Measurements from ENCODE around the gene MYO3A. TPM values are rescaled to one million over a fixed set of nuclear protein-coding genes. Genes with fewer than 3 reads are reported as not detected.
"Not testable (repeated sequence)": the region's sequence is repeated elsewhere in the genome, so short reads cannot be mapped to it uniquely, and the experiment has no call there.

MYO3A gene
- total RNA-seq, 3 donors from 2014 or later = 0.29 to 0.33 TPM; not detected in 1

GRCh38 chr10:26093229-26093628 lies 159.2 kb downstream of the MYO3A start:
- intact Hi-C loops (cut with DNase I; ENCODE audit: low total_unique reads) = no loop called here
- H3K36me3 ChIP-seq = no peaks in the 10 kb centered on the region
- TF ChIP-seq POLR2A (IDR thresholded peaks at IDR 0.05) (no peak), CTCF (IDR thresholded peaks at IDR 0.05) (no peak), POLR2AphosphoS5 (IDR thresholded peaks at IDR 0.05) (no peak)

GRCh38 chr10:26095781-26096180 lies 161.8 kb downstream of the MYO3A start:
- intact Hi-C loops (cut with DNase I; ENCODE audit: low total_unique reads) = no loop called here

More at GRCh38 chr10:26093229-26093628, 159.2 kb downstream of the MYO3A start:
- DNase-seq (ENCODE audit: low spot score in 2 of 2) = no peak
- no peak overlapping the region for H3K27ac ChIP-seq
- no peaks in the 10 kb centered on the region for H3K27me3 ChIP-seq
- no peaks in the 10 kb centered on the region for H3K4me1 ChIP-seq
- H3K4me3 ChIP-seq = no peak overlapping the region
- H3K9me3 ChIP-seq = no peaks in the 10 kb centered on the region

DNA sequence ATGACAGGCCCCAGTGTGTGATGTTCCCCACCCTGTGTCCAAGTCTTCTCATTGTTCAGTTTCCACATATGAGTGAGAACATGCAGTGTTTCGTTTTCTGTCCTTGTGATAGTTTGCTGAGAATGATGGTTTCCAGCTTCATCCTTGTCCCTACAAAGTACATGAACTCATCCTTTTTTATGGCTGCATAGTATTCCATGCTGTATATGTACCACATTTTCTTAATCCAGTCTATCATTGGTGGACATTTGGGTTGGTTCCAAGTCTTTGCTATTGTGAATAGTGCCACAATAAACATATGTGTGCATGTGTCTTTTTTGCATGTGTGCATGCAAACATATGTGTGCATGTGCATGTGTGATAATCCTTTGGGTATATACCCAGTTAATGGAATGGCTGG lies 163.5 kb downstream of the MYO3A start:
- H3K27me3 ChIP-seq; H3K27ac ChIP-seq; H3K4me3 ChIP-seq; DNase-seq (ENCODE audit: low spot score in 2 of 2); H3K9me3 ChIP-seq; H3K4me1 ChIP-seq; H3K36me3 ChIP-seq; intact Hi-C loops (cut with DNase I; ENCODE audit: low total_unique reads): not testable (repeated sequence)

More at GRCh38 chr10:26095781-26096180, 161.8 kb downstream of the MYO3A start:
- H3K36me3 ChIP-seq = no peaks in the 10 kb centered on the region
- H3K27me3 ChIP-seq = no peaks in the 10 kb centered on the region
- no peaks in the 10 kb centered on the region for H3K4me1 ChIP-seq
- H3K27ac ChIP-seq = no peak overlapping the region
- H3K4me3 ChIP-seq = no peak overlapping the region
- TF ChIP-seq POLR2AphosphoS5 (IDR thresholded peaks at IDR 0.05) (no peak), CTCF (IDR thresholded peaks at IDR 0.05) (no peak), POLR2A (IDR thresholded peaks at IDR 0.05) (no peak)
- no peak for DNase-seq (ENCODE audit: low spot score in 2 of 2)
- H3K9me3 ChIP-seq = peaks cover 0 to 3% of the 10 kb centered on the region in 2 donors

DNA sequence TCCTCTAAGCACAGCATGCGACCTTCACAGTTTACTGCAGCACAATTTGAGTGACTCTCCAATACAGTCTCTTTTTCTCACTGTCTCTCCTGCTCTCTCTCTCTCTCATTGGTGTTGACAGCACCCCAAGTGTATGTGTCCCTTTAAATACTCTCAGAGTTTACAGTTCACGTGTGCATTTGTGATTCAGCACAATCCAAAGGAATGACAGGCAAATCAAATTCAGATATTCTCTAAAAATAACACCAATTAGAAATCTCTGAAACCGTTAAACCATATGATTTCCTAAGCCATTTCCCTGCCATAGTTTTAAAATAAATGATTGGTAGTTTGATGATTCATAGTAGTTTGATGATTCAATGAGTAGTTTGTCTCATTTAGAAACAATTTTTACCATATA lies 178.5 kb downstream of the MYO3A start:
- no peaks in the 10 kb centered on the region for H3K9me3 ChIP-seq
- intact Hi-C loops (cut with DNase I; ENCODE audit: low total_unique reads) = no loop called here
- no peak overlapping the region for H3K4me3 ChIP-seq
- H3K27ac ChIP-seq = no peak overlapping the region
- no peak for DNase-seq (ENCODE audit: low spot score in 2 of 2)
- TF ChIP-seq POLR2A (IDR thresholded peaks at IDR 0.05) (no peak), CTCF (IDR thresholded peaks at IDR 0.05) (no peak), POLR2AphosphoS5 (IDR thresholded peaks at IDR 0.05) (no peak)
- H3K4me1 ChIP-seq = no peaks in the 10 kb centered on the region
- H3K27me3 ChIP-seq = no peaks in the 10 kb centered on the region
- H3K36me3 ChIP-seq = no peaks in the 10 kb centered on the region

DNA sequence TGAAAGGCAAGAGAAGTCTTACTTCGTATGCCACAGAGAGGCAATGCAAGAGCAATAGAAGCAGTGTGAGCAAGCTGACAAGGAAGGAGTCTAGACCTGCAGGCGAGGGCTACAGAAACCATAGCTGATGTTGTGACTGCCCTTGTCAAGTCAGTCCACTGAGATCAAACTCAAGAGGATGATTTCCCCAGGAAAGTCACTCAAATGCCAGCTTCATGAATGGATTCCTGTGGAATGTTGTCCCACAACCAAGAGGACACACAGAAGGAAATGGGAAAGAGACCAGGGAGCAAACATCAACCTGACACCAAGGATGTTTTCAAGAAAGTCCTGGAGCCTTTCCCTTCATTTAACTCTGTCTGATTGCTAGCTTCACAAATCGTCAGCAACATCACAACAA lies 204.6 kb downstream of the MYO3A start:
- intact Hi-C loops (cut with DNase I; ENCODE audit: low total_unique reads) = no loop called here
- Histone ChIP-seq H3K27me3 (no peaks in the 10 kb centered on the region), H3K9me3 (peaks cover 0 to 5% of the 10 kb centered on the region in 2 donors), H3K4me3 (no peak overlapping the region), H3K4me1 (no peaks in the 10 kb centered on the region), H3K36me3 (no peaks in the 10 kb centered on the region), H3K27ac (no peak overlapping the region)
- DNase-seq (ENCODE audit: low spot score in 2 of 2) = no peak
- TF ChIP-seq CTCF (IDR thresholded peaks at IDR 0.05) (no peak), POLR2AphosphoS5 (IDR thresholded peaks at IDR 0.05) (no peak), POLR2A (IDR thresholded peaks at IDR 0.05) (no peak)

DNA sequence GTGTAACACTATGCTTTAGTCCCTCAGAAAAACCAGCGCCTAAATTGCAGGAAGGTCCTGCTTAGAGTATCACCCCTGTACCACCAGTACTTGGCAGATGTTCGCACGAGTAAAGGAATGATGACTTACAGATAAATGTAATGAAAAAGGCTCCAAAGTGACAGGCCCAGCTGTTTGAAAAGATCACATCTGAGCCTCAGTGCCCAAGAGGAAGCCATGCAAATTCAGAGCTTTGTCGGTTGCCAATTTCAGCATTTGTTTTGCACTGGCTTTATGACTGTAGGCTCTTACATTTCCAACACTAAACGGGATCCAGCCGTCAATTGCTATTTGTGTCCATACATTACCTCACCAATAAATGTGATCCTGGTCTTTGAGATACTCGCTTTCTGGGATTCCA lies 222.0 kb downstream of the MYO3A start:
- DNase-seq (ENCODE audit: low spot score in 2 of 2) = no peak
- TF ChIP-seq CTCF (IDR thresholded peaks at IDR 0.05) (no peak), POLR2A (IDR thresholded peaks at IDR 0.05) (no peak), POLR2AphosphoS5 (IDR thresholded peaks at IDR 0.05) (no peak)
- intact Hi-C loops (cut with DNase I; ENCODE audit: low total_unique reads) = no loop called here
- Histone ChIP-seq H3K4me1 (no peaks in the 10 kb centered on the region), H3K27ac (no peak overlapping the region), H3K27me3 (no peaks in the 10 kb centered on the region), H3K36me3 (no peaks in the 10 kb centered on the region), H3K4me3 (no peak overlapping the region), H3K9me3 (no peaks in the 10 kb centered on the region)

All from breast epithelium (tissue), 4 donors.